SK-N-SH (cell line): ENCODE data around the gene DNAJC1. TPM values are rescaled to one million over a fixed set of nuclear protein-coding genes. Genes with fewer than 3 reads are reported as not detected.

ENCODE experiments used
- CTCF ChIA-PET: fragments of 300-600, 350-600 bp; formaldehyde crosslinking; extraction: SDS; loops from one replicate; lab custom pipeline; 2021; lab: Yijun Ruan, JAX
- POLR2A ChIA-PET: fragments of 350-600 bp; sonication (Branson Sonifier 250); formaldehyde crosslinking; extraction: SDS; loops from one replicate; lab custom pipeline; 2020; ENCODE audit warnings: antibody characterized with exemption, inconsistent platforms; lab: Yijun Ruan, JAX
- DNase-seq: peaks from one replicate; pipeline ENCODE4 v3.0.0; 2012
- H2AFZ ChIP-seq: fragments of 200-600 bp; sonication (generic); 2 replicates; pipeline ENCODE4 v1.8.1; 2016; ENCODE audit warnings: antibody characterized with exemption, mild to moderate bottlenecking, low read depth
- H3F3A ChIP-seq: fragments of 200-600 bp; sonication (generic); replicated peaks from 2 replicates; pipeline ENCODE3; 2016; ENCODE audit warnings: antibody characterized with exemption, mild to moderate bottlenecking; ENCODE audit not compliant: insufficient read depth
- H3K27ac ChIP-seq, 2 experiments: fragments of 200-500 bp in 1 of 2; fragments of 200-600 bp in 1 of 2; sonication (Bioruptor generic) in 1 of 2; sonication (generic), shearing (Covaris generic) in 1 of 2; 2 replicates each; pipeline versions ENCODE4 v1.5.1 to v1.6.1; 2014 to 2016; ENCODE audit warnings: low read depth in 2 of 2, inconsistent platforms in 1 of 2, low read length in 1 of 2, mild to moderate bottlenecking in 1 of 2, mixed read lengths in 1 of 2
- H3K27me3 ChIP-seq: fragments of 200-600 bp; sonication (generic), shearing (Covaris generic); 2 replicates; pipeline ENCODE4 v1.6.1; 2016; ENCODE audit warnings: mixed run types; ENCODE audit not compliant: insufficient read depth
- H3K36me3 ChIP-seq, 2 experiments: fragments of 200-500 bp in 1 of 2; fragments of 200-600 bp in 1 of 2; sonication (Bioruptor generic) in 1 of 2; sonication (generic) in 1 of 2; replicated peaks in 1 of 2; 2 replicates each; pipeline versions ENCODE3 to v1.5.1; 2014 to 2016; ENCODE audit warnings: low read length in 1 of 2, mild to moderate bottlenecking in 1 of 2; ENCODE audit not compliant: insufficient read depth in 2 of 2, control insufficient read depth in 1 of 2
- H3K4me1 ChIP-seq, 2 experiments: fragments of 200-500 bp in 1 of 2; fragments of 200-600 bp in 1 of 2; sonication (Bioruptor generic) in 1 of 2; sonication (generic), shearing (Covaris generic) in 1 of 2; 2 replicates each; pipeline versions ENCODE4 v1.5.1 to v1.6.1; 2014 to 2016; ENCODE audit warnings: low read depth in 1 of 2, low read length in 1 of 2, mixed run types in 1 of 2; ENCODE audit not compliant: insufficient read depth in 2 of 2, control insufficient read depth in 1 of 2
- H3K4me2 ChIP-seq: fragments of 200-600 bp; sonication (generic), shearing (Covaris generic); 2 replicates; pipeline ENCODE4 v1.6.1; 2017; ENCODE audit warnings: mixed run types
- H3K4me3 ChIP-seq, 2 experiments: fragments of 200-500 bp in 1 of 2; fragments of 200-600 bp in 1 of 2; sonication (Bioruptor generic) in 1 of 2; sonication (generic), shearing (Covaris generic) in 1 of 2; 2 replicates each; pipeline versions ENCODE4 v1.5.1 to v1.8.1; 2014 to 2016; ENCODE audit warnings: low read depth in 2 of 2, inconsistent platforms in 1 of 2, low read length in 1 of 2, mild to moderate bottlenecking in 1 of 2, mixed read lengths in 1 of 2, moderate library complexity in 1 of 2
- H3K79me2 ChIP-seq: fragments of 200-600 bp; sonication (generic); 2 replicates; pipeline ENCODE4 v1.8.1; 2017; ENCODE audit warnings: mild to moderate bottlenecking; ENCODE audit not compliant: insufficient read depth
- H3K9ac ChIP-seq: fragments of 200-600 bp; sonication (generic); 2 replicates; pipeline ENCODE4 v1.6.1; 2017; ENCODE audit warnings: mixed run types
- H3K9me2 ChIP-seq: fragments of 200-600 bp; sonication (generic); 2 replicates; pipeline ENCODE4 v1.6.1; 2017; ENCODE audit warnings: mixed run types
- H3K9me3 ChIP-seq: fragments of 200-600 bp; sonication (generic); 2 replicates; pipeline ENCODE4 v1.6.1; 2017; ENCODE audit warnings: mixed run types, mild to moderate bottlenecking, moderate library complexity
- H4K20me1 ChIP-seq: fragments of 200-600 bp; sonication (generic); 2 replicates; pipeline ENCODE4 v1.6.1; 2017; ENCODE audit warnings: mild to moderate bottlenecking, mixed run types; ENCODE audit not compliant: insufficient read depth
- CHD2 ChIP-seq: fragments of 150-350 bp; IDR thresholded peaks from 2 replicates; pipeline ENCODE4 v1.6.1; 2018; ENCODE audit warnings: low read length; ENCODE audit not compliant: partially characterized antibody
- CTCF ChIP-seq: fragments of 200-600 bp; sonication (generic); IDR thresholded peaks from 2 replicates; pipeline ENCODE4 v1.6.1; 2017; ENCODE audit warnings: antibody characterized with exemption, mild to moderate bottlenecking, moderate library complexity
- ELF1 ChIP-seq: IDR thresholded peaks from 2 replicates; pipeline ENCODE4 v1.4.0; 2012
- FOSL2 ChIP-seq: IDR thresholded peaks from 2 replicates; pipeline ENCODE4 v1.4.0; 2012; ENCODE audit warnings: low read depth, mild to moderate bottlenecking, moderate library complexity, borderline replicate concordance
- GABPA ChIP-seq: IDR thresholded peaks from 2 replicates; pipeline ENCODE4 v1.4.0; 2012; ENCODE audit warnings: low read depth, mild to moderate bottlenecking
- IRF3 ChIP-seq: fragments of 150-350 bp; IDR thresholded peaks from 2 replicates; pipeline ENCODE4 v1.6.1; 2016; ENCODE audit warnings: mild to moderate bottlenecking, low read depth, low read length
- MEF2A ChIP-seq: IDR thresholded peaks from 2 replicates; pipeline ENCODE4 v1.4.0; 2012; ENCODE audit warnings: low read depth, borderline replicate concordance
- NFIC ChIP-seq: IDR thresholded peaks from 2 replicates; pipeline ENCODE4 v1.4.0; 2012; ENCODE audit warnings: borderline replicate concordance
- RCOR1 ChIP-seq: fragments of 150-350 bp; IDR thresholded peaks from 2 replicates; pipeline ENCODE4 v1.6.1; 2017; ENCODE audit warnings: antibody characterized with exemption, low read length
- REST ChIP-seq: IDR thresholded peaks from 2 replicates; pipeline ENCODE4 v1.6.1; 2012; ENCODE audit warnings: mild to moderate bottlenecking, low read depth, low read length, moderate library complexity
- RFX5 ChIP-seq: IDR thresholded peaks from 2 replicates; pipeline ENCODE4 v1.6.1; 2012; ENCODE audit warnings: mild to moderate bottlenecking, improper control_type of control experiment, low read length
- SIN3A ChIP-seq: IDR thresholded peaks from 2 replicates; pipeline ENCODE4 v1.6.1; 2012; ENCODE audit warnings: low read depth, mild to moderate bottlenecking, low read length, moderate library complexity, borderline replicate concordance
- YY1 ChIP-seq: IDR thresholded peaks from 2 replicates; pipeline ENCODE4 v1.4.0; 2012; ENCODE audit warnings: low read depth, mild to moderate bottlenecking
- WGBS: methylation state at CpG from one replicate; pipeline ENCODE4 v1.1.6; 2017; ENCODE audit warnings: low lambda C conversion rate; 5-methylcytosine and 5-hydroxymethylcytosine counted together
- polyA plus RNA-seq, 3 experiments: library from polyadenylated mRNA; depleted of rRNA; stranded (reverse); fragments of >200 nt; gene quantifications; 2 replicates each; pipeline ENCODE4 v1.2.3, GENCODE V29; 2012
- TF ChIP-seq, protein P1 (sequence below): IDR thresholded peaks from 2 replicates; pipeline ENCODE4 v1.4.0; 2012; ENCODE audit warnings: low read depth
- TF ChIP-seq, protein P2 (sequence below): IDR thresholded peaks from 2 replicates; pipeline ENCODE4; 2012
- TF ChIP-seq, protein P3 (sequence below): IDR thresholded peaks from 2 replicates; pipeline ENCODE4 v1.4.0; 2012; ENCODE audit warnings: low read depth, borderline replicate concordance

Gene DNAJC1
- polyA plus RNA-seq, 1 of the 3 experiments (the other 2 are of a cell fraction) = 9.3 TPM

DNA sequence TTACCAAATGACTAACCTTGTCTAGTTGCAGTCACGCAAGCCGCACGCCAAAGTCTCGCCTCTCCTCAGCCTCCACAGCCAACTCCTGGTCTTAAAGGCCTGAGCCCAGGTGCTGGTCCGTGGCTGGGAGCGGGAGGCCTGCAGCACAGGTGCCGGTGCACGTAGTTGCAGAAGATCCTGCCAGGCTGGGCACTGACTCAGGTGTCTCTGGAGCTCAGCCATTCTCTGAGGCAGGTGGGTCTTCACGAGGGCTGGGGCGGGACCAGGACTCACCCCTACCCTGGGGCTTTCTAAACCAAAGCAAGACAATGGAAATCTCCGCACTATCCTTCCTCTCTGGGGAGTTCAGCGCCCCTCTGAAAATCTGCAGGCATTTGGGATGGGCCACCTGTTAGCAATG is 253.1 kb downstream of the DNAJC1 start:
- Histone ChIP-seq H3K4me1 (peaks cover 0 to 18% of the 10 kb centered on the region in 2 experiments; a peak in 1 of 4 replicates), H4K20me1 (no peaks in the 10 kb centered on the region)
- TF ChIP-seq CHD2 (no peak), CTCF (no peak), SIN3A (no peak), IRF3 (no peak), FOSL2 (no peak), RFX5 (no peak), GABPA (no peak), REST (no peak), MEF2A (no peak), RCOR1 (no peak), ELF1 (no peak), NFIC (no peak), YY1 (no peak)
- TF ChIP-seq, protein P1, sequence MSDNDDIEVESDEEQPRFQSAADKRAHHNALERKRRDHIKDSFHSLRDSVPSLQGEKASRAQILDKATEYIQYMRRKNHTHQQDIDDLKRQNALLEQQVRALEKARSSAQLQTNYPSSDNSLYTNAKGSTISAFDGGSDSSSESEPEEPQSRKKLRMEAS = no peak
- TF ChIP-seq, protein P2, sequence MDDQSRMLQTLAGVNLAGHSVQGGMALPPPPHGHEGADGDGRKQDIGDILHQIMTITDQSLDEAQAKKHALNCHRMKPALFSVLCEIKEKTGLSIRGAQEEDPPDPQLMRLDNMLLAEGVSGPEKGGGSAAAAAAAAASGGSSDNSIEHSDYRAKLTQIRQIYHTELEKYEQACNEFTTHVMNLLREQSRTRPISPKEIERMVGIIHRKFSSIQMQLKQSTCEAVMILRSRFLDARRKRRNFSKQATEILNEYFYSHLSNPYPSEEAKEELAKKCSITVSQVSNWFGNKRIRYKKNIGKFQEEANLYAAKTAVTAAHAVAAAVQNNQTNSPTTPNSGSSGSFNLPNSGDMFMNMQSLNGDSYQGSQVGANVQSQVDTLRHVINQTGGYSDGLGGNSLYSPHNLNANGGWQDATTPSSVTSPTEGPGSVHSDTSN = no peak
- TF ChIP-seq, protein P3, sequence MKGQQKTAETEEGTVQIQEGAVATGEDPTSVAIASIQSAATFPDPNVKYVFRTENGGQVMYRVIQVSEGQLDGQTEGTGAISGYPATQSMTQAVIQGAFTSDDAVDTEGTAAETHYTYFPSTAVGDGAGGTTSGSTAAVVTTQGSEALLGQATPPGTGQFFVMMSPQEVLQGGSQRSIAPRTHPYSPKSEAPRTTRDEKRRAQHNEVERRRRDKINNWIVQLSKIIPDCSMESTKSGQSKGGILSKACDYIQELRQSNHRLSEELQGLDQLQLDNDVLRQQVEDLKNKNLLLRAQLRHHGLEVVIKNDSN = no peak

More for the DNA sequence above, 253.1 kb downstream of the DNAJC1 start:
- H3K9me2 ChIP-seq = no peaks in the 10 kb centered on the region
- H3K36me3 ChIP-seq = peaks cover 0 to under 1% of the 10 kb centered on the region in 2 experiments
- no peak for DNase-seq
- no peak overlapping the region for H2AFZ ChIP-seq
- H3K4me3 ChIP-seq = no peak overlapping the region
- no peaks in the 10 kb centered on the region for H3K27me3 ChIP-seq
- H3K9ac ChIP-seq = no peak overlapping the region
- ChIA-PET POLR2A (no interaction called here), CTCF (interaction anchor here (1.7 kb wide), 1 partner anchor 18 kb away, joined by 5 read pairs; no protein-coding TSS in a partner anchor)
- H3F3A ChIP-seq = no peaks in the 10 kb centered on the region
- H3K79me2 ChIP-seq = no peaks in the 10 kb centered on the region
- no peak overlapping the region for H3K27ac ChIP-seq
- no peaks in the 10 kb centered on the region for H3K9me3 ChIP-seq
- WGBS = 94% methylated on average over 8 of the region's 12 CpGs
- H3K4me2 ChIP-seq = no peak overlapping the region
